Bronchial epithelial cell (primary cell): ENCODE data around the gene WFDC10B. TPM values are rescaled to one million over a fixed set of nuclear protein-coding genes. Genes with fewer than 3 reads are reported as not detected.

Experiments
- DNase-seq: peaks from one replicate; pipeline ENCODE4 v3.0.0-alpha.2; 2010; ENCODE audit warnings: low read depth
- FAIRE-seq: peaks from 2 replicates; lab custom pipeline; 2011; peaks lifted over from hg19 to GRCh38; lab: Jason Lieb, UNC
- H3K27me3 ChIP-seq: 2 replicates; pipeline ENCODE4 v1.5.1; 2011; ENCODE audit warnings: low read length; ENCODE audit not compliant: control insufficient read depth, insufficient read depth
- H3K36me3 ChIP-seq: 2 replicates; pipeline ENCODE4 v1.5.1; 2011; ENCODE audit warnings: low read length; ENCODE audit not compliant: control insufficient read depth, insufficient read depth
- H3K4me3 ChIP-seq: 2 replicates; pipeline ENCODE4 v1.5.1; 2011; ENCODE audit warnings: mild to moderate bottlenecking, low read depth, low read length, control low read depth
- total RNA-seq: library from RNA; depleted of rRNA; stranded (reverse); fragments of >200 nt; gene quantifications from 2 replicates; pipeline ENCODE4 v1.2.1, GENCODE V29; 2014
- TF ChIP-seq, protein P1 (sequence below): IDR thresholded peaks from 2 replicates; pipeline ENCODE4 v1.5.1; 2011; ENCODE audit warnings: mild to moderate bottlenecking, moderate library complexity, low read length, control low read depth, inconsistent platforms; ENCODE audit not compliant: insufficient read depth, severe bottlenecking

WFDC10B gene
- total RNA-seq, result not detected in 2 replicates

DNA sequence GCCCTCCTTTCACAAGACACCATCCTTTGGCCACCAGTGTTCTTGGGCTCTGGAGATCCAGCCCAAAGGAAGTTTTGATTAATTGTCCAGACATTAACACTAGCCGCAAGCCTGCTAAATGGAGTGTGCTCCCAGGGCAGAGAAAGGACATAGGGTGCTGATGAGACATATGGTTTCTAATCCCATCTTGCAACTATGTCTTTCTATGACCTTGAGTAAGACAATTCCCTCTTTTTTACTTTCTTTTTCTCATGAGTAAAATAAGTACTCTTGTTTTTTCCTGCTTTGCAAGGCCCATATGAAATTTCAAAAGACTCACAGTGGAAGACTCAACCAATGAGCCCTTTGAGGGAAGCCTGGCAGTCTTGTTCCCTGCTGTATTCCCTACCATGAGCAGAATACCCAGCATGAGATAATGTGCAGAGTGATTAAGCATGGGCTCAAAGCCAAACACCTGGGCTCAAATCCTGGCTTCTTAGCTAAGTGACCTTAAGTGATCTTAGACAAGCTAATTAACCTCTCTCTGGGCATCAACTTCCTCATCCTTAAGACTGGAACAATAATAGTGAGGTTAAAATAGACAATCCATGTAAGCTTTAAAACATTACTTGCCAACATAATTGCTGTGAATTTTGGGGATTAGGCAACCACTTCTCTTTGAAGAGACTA is at the start of gene WFDC10B:
Gene WFDC10B (minus strand): TSS at position 51 of the 669 bp plus-strand sequence. CDS start 19,027 bp downstream, outside the sequence.
- TF ChIP-seq, protein P1, sequence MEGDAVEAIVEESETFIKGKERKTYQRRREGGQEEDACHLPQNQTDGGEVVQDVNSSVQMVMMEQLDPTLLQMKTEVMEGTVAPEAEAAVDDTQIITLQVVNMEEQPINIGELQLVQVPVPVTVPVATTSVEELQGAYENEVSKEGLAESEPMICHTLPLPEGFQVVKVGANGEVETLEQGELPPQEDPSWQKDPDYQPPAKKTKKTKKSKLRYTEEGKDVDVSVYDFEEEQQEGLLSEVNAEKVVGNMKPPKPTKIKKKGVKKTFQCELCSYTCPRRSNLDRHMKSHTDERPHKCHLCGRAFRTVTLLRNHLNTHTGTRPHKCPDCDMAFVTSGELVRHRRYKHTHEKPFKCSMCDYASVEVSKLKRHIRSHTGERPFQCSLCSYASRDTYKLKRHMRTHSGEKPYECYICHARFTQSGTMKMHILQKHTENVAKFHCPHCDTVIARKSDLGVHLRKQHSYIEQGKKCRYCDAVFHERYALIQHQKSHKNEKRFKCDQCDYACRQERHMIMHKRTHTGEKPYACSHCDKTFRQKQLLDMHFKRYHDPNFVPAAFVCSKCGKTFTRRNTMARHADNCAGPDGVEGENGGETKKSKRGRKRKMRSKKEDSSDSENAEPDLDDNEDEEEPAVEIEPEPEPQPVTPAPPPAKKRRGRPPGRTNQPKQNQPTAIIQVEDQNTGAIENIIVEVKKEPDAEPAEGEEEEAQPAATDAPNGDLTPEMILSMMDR, result no peak
- peaks cover 6% of the 10 kb centered on the region for H3K27me3 ChIP-seq
- DNase-seq (peak; percentile 37), FAIRE-seq (no peak)
- no peak within 1 kb of the TSS for H3K4me3 ChIP-seq
- no peaks in the 10 kb centered on the region for H3K36me3 ChIP-seq

DNA sequence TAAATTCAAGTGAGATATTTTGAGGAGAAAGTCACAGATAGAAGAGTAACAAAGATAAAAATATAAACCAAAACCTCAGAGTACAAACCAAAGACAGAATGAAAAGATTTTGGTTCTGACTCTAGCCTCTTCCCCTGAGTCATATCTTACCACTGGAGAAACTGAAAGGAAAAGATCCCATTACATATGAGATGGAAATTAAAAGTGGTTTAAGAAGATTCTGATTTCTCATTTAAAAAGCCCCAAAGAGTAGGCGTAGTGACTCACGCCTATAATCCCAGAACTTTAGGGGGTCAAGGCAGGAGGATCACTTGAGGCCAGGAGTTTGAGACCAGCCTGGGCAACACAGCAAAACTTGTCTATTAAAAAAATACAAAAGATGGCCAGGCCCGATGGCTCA is 47.9 kb upstream of the WFDC10B start:
- H3K27me3 ChIP-seq, result no peaks in the 10 kb centered on the region
- no peak for DNase-seq
- H3K4me3 ChIP-seq, result no peak overlapping the region
- H3K36me3 ChIP-seq, result no peaks in the 10 kb centered on the region
- TF ChIP-seq, protein P1, result no peak
- no peak for FAIRE-seq

DNA sequence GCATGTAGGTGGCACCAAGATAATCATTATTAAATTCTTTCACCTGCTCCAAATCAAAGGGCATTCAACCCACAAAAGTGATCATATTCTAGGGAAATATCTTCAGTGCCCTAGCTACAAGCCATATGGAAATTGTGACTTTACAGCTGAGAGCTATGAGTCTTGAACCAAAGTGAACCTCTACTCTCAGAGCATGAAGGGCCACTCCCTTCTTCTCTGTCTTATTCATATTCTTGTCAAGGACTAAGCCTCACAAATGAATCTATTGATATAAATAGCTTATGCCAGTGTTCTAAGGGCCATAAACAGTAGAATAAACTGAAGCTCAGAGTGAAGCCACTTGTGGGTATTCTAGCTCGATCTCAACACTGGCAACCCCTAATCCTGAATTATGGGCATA is 46.9 kb upstream of the WFDC10B start:
- TF ChIP-seq, protein P1, result no peak
- no peak for DNase-seq
- Histone ChIP-seq H3K4me3 (no peak overlapping the region), H3K27me3 (no peaks in the 10 kb centered on the region), H3K36me3 (no peaks in the 10 kb centered on the region)
- FAIRE-seq, result no peak

DNA sequence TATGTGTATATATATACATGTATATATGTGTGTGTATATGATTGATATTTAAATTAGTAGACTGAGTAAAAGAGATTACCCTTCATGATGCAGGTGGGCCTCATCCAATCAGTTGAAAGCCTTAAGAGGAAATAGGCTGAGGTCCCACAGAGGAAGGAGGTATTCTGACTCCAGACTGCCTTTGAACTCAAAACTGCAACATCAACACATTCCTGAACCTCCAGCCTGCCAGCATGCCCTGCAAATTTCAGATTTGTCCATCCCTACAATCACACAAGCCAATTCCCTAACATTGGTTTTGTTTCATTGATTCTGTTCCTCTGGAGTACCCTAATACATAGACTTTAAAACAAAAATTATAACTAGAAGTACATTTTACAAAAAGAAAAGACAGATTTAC is 40.2 kb upstream of the WFDC10B start:
- Histone ChIP-seq H3K27me3 (no peaks in the 10 kb centered on the region), H3K4me3 (no peak overlapping the region), H3K36me3 (no peaks in the 10 kb centered on the region)
- FAIRE-seq (no peak), DNase-seq (no peak)
- TF ChIP-seq, protein P1, result no peak

DNA sequence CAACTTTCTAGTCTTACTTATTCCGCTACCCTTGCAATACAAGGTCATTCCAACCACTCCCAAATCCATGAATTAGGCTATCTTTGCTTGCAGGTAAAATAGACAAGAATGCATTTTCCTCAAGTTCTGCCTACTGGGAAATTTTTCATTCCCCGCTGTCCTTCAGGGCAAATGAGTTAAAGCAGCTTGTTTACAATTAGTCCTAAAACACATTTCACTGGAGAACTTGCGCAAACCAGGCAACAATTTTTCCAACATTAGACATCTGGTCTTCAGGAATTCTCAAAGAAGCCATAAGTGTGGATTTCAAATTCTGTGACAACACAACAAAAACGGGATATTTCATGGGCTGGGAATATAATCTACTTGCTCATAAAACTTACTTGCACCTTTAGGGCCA is 37.8 kb upstream of the WFDC10B start:
- TF ChIP-seq, protein P1, result no peak
- no peak for FAIRE-seq
- H3K4me3 ChIP-seq, result no peak overlapping the region

DNA sequence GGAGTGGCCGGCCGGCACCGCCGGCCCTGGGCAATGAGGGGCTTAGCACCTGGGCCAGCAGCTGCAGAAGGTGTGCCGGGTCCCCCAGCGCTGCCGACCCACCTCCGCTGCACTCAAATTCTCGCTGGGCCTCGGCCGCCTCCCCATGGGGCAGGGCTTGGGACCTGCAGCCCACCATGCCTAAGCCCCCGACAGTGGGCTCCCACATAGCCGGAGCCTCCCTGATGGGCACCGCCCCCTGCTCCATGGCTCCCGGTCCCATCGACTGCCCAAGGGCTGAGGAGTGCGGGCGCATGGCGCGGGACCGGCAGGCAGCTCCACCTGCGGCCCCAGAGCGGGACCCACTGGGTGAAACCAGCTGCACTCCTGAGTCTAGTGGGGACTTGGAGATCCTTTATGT is 31.2 kb upstream of the WFDC10B start:
- Histone ChIP-seq H3K27me3 (no peaks in the 10 kb centered on the region), H3K4me3 (no peak overlapping the region), H3K36me3 (no peaks in the 10 kb centered on the region)
- no peak for FAIRE-seq
- no peak for DNase-seq
- TF ChIP-seq, protein P1, result no peak

More for the DNA sequence above, 37.8 kb upstream of the WFDC10B start:
- H3K27me3 ChIP-seq, result no peaks in the 10 kb centered on the region
- no peaks in the 10 kb centered on the region for H3K36me3 ChIP-seq
- DNase-seq, result no peak
